Measurements from ENCODE around the gene ALAD.
"Not testable (repeated sequence)": the region's sequence is repeated elsewhere in the genome, so short reads cannot be mapped to it uniquely, and the experiment has no call there.

The ALAD gene

GRCh38 chr9:113401027-113401792 is at the start of gene ALAD:
Gene ALAD (minus strand): TSS chr9:113401284. CDS start chr9:113393559, 7,725 bp downstream.
- TF ChIP-seq CTCF (conservative IDR thresholded peaks at IDR 0.05; ENCODE audit: low read depth, low read length), result peak; percentile 84
- peak; percentile 99 for DNase-seq (ENCODE audit: low read depth)
- H3K4me3 ChIP-seq (ENCODE audit: low read depth, low read length), result peak within 1 kb of the TSS; percentile 96

- DNase-seq (ENCODE audit: low read depth), result no peak
- no peak for TF ChIP-seq CTCF (conservative IDR thresholded peaks at IDR 0.05; ENCODE audit: low read depth, low read length)
- no peak overlapping the region for H3K4me3 ChIP-seq (ENCODE audit: low read depth, low read length)
These were observed 48.3 kb upstream of the ALAD start for GRCh38 chr9:113449376-113449775.

GRCh38 chr9:113446323-113446740 is 45.2 kb upstream of the ALAD start:
- peak; percentile 53 for TF ChIP-seq CTCF (conservative IDR thresholded peaks at IDR 0.05; ENCODE audit: low read depth, low read length)
- peak; percentile 67 for DNase-seq (ENCODE audit: low read depth)
- H3K4me3 ChIP-seq (ENCODE audit: low read depth, low read length), result no peak overlapping the region

- TF ChIP-seq CTCF (conservative IDR thresholded peaks at IDR 0.05; ENCODE audit: low read depth, low read length), result no peak
- no peak for DNase-seq (ENCODE audit: low read depth)
- no peak overlapping the region for H3K4me3 ChIP-seq (ENCODE audit: low read depth, low read length)
These were observed 43.7 kb upstream of the ALAD start for GRCh38 chr9:113444736-113445135.

GRCh38 chr9:113437716-113438115 is 36.6 kb upstream of the ALAD start:
- not testable (repeated sequence) for H3K4me3 ChIP-seq (ENCODE audit: low read depth, low read length); DNase-seq (ENCODE audit: low read depth)

GRCh38 chr9:113436728-113437515 is 35.8 kb upstream of the ALAD start:
- peak; percentile 70 for DNase-seq (ENCODE audit: low read depth)
- no peak for TF ChIP-seq CTCF (conservative IDR thresholded peaks at IDR 0.05; ENCODE audit: low read depth, low read length)
- no peak overlapping the region for H3K4me3 ChIP-seq (ENCODE audit: low read depth, low read length)

- no peak overlapping the region for H3K4me3 ChIP-seq (ENCODE audit: low read depth, low read length)
- no peak for TF ChIP-seq CTCF (conservative IDR thresholded peaks at IDR 0.05; ENCODE audit: low read depth, low read length)
- no peak for DNase-seq (ENCODE audit: low read depth)
These were observed 30.1 kb upstream of the ALAD start for GRCh38 chr9:113431191-113431590.
